Measurements from ENCODE around the gene RUSC1.

DNA sequence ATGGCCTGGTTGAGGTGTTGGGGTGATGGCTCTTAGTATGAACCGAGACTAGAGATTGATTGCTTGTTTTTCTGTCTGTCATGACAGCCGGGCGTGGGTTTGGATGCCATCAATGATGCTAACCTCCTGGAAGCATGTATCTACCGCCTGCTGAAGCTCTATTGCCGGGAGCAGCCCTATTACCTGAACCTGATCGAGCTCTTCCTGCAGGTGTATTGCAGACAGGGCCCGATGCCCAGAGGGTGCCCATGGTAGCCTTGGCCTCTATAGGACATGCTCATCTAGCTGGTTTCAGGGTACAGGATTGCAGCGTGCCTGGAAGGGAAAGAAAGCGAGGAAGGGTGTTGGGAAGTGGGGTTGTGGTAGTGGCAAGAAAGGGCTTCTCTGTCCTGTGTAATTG is 2.6 kb upstream of the RUSC1 start:
- TF ChIP-seq, protein P1, sequence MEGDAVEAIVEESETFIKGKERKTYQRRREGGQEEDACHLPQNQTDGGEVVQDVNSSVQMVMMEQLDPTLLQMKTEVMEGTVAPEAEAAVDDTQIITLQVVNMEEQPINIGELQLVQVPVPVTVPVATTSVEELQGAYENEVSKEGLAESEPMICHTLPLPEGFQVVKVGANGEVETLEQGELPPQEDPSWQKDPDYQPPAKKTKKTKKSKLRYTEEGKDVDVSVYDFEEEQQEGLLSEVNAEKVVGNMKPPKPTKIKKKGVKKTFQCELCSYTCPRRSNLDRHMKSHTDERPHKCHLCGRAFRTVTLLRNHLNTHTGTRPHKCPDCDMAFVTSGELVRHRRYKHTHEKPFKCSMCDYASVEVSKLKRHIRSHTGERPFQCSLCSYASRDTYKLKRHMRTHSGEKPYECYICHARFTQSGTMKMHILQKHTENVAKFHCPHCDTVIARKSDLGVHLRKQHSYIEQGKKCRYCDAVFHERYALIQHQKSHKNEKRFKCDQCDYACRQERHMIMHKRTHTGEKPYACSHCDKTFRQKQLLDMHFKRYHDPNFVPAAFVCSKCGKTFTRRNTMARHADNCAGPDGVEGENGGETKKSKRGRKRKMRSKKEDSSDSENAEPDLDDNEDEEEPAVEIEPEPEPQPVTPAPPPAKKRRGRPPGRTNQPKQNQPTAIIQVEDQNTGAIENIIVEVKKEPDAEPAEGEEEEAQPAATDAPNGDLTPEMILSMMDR (IDR thresholded peaks at IDR 0.05; ENCODE audit: insufficient read depth, low read depth, low read length), result no peak
- no peak for TF ChIP-seq EZH2 (IDR thresholded peaks at IDR 0.05; ENCODE audit: insufficient read depth, low read length)

Measured in astrocyte (in vitro differentiated cells and primary cell).